Transverse colon (tissue), 4 donors: ENCODE results near the gene RDH16.

ENCODE experiments used
- CTCF ChIP-seq, 5 experiments: fragments of 200-600 bp in 3 of 5; fragments of 450-650 bp in 2 of 5; sonication (generic) in 3 of 5; IDR thresholded peaks; 1 replicate in 2 of 5; 2 replicates in 3 of 5; pipeline ENCODE4 v1.5.1; 2016 to 2017; ENCODE audit warnings: antibody characterized with exemption in 5 of 5, inconsistent platforms in 3 of 5, mild to moderate bottlenecking in 2 of 5, moderate library complexity in 1 of 5
- EP300 ChIP-seq: sonication (generic); formaldehyde crosslinking; IDR thresholded peaks from one replicate; pipeline ENCODE4 v1.6.1; 2017; ENCODE audit warnings: antibody characterized with exemption, low read depth
- POLR2A ChIP-seq: fragments of 450-650 bp; IDR thresholded peaks from one replicate; pipeline ENCODE4 v1.6.1; 2016; ENCODE audit warnings: antibody characterized with exemption, mild to moderate bottlenecking, moderate library complexity
- POLR2AphosphoS5 ChIP-seq, 3 donors: sonication (generic); formaldehyde crosslinking; IDR thresholded peaks; one replicate each; pipeline ENCODE4 v1.6.1; 2016; ENCODE audit warnings: antibody characterized with exemption in 3 of 3

DNA sequence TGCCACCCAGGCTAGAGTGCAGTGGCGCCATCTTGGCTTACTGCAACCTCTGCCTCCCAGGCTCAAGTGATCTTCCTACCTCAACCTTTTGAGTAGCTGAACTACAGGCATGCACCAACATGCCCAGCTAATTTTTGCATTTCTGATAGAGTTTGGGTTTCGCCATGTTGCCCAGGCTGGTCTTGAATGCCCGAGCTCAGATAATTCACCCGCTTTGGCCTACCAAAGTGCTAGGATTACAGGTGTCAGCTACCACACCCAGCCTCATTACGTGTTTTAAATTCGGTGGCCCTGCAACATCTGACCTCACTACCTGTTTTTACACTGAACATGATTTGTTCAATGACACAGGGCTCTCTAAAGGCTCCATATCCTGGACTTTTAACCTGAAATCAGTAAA is 22.9 kb upstream of the RDH16 start:
- TF ChIP-seq CTCF (IDR thresholded peaks at IDR 0.05) (no peak), POLR2A (no peak), EP300 (no peak), POLR2AphosphoS5 (IDR thresholded peaks at IDR 0.05) (no peak)
